Fibroblast of lung (primary cell): ENCODE data around the gene PMCH.

ENCODE experiments used
- CTCF ChIP-seq, 2 donors: IDR thresholded peaks in 1 of 2; conservative IDR thresholded peaks in 1 of 2; 1 replicate in 1 of 2; 2 replicates in 1 of 2; pipeline ENCODE4 v1.5.1; 2011 to 2012; ENCODE audit warnings: low read length in 2 of 2, control low read depth in 1 of 2, inconsistent platforms in 1 of 2, low read depth in 1 of 2, mild to moderate bottlenecking in 1 of 2
- EZH2 ChIP-seq: IDR thresholded peaks from 2 replicates; pipeline ENCODE4 v1.5.1; 2012; ENCODE audit warnings: low read length, control low read depth, mild to moderate bottlenecking; ENCODE audit errors: missing control alignments

- no peak for TF ChIP-seq CTCF (conservative IDR thresholded peaks at IDR 0.05 in 1 of 2, IDR thresholded peaks at IDR 0.05 in 1 of 2; ENCODE audit: low read depth in 1 of 2, low read length in 2 of 2)
- no peak for TF ChIP-seq EZH2
Measured at GRCh38 chr12:102204025-102204424, 6.4 kb upstream of the PMCH start.
